K562 (cell line): Measurements from ENCODE around the gene SLC2A8. TPM values are rescaled to one million over a fixed set of nuclear protein-coding genes. Genes with fewer than 3 reads are reported as not detected.

ENCODE experiments used
- ATAC-seq: fragments of 200-7000 bp; cut with Tn5 transposase; 3 replicates; pipeline ENCODE4 v1.9.1; 2020; ENCODE audit warnings: moderate library complexity
- BruUV-seq: library from RNA; stranded (reverse); fragments of 400-500 nt; replicated peaks from 2 replicates; lab custom pipeline; 2021; lab: Mats Ljungman, UMichigan
- CTCF ChIA-PET: fragments of 300-600 bp; formaldehyde crosslinking; extraction: SDS; loops from one replicate; lab custom pipeline; 2021; ENCODE audit warnings: low intra/inter-chr PET ratio; lab: Yijun Ruan, JAX
- POLR2A ChIA-PET: fragments of 300-600, 350-650 bp; sonication (Branson Sonifier 250); formaldehyde crosslinking; extraction: SDS; loops from one replicate; lab custom pipeline; 2021; ENCODE audit warnings: antibody characterized with exemption, inconsistent platforms; lab: Yijun Ruan, JAX
- DNase-seq, 4 experiments: peaks; one replicate each; pipeline versions ENCODE4 v3.0.0 to v3.0.0-alpha.2; 2011 to 2018; ENCODE audit warnings: low spot score in 3 of 4, mixed read lengths in 3 of 4; ENCODE audit errors: extremely low read depth in 1 of 4
- FAIRE-seq: peaks from 2 replicates; lab custom pipeline; 2011; peaks lifted over from hg19 to GRCh38; lab: Jason Lieb, UNC
- H2AFZ ChIP-seq: 2 replicates; pipeline ENCODE4 v1.6.0; 2011; ENCODE audit warnings: low read depth, low read length, control low read depth, inconsistent platforms
- H3K27ac ChIP-seq: fragments of 200-600 bp; 3 replicates; pipeline ENCODE4 v1.8.0; 2011; ENCODE audit warnings: low read depth, mild to moderate bottlenecking, control low read depth, inconsistent platforms, low read length, moderate library complexity, mixed read lengths; ENCODE audit errors: extremely low read depth
- H3K27me3 ChIP-seq, 2 experiments: fragments of 300-600 bp in 1 of 2; 2 replicates in 1 of 2; 3 replicates in 1 of 2; pipeline versions ENCODE4 v1.6.0 to v1.8.0; 2011; ENCODE audit warnings: inconsistent platforms in 2 of 2, low read length in 2 of 2, mild to moderate bottlenecking in 1 of 2, mixed read lengths in 1 of 2, moderate library complexity in 1 of 2; ENCODE audit not compliant: control insufficient read depth in 2 of 2, insufficient read depth in 2 of 2
- H3K36me3 ChIP-seq: fragments of 300-600 bp; 3 replicates; pipeline ENCODE4 v1.8.0; 2011; ENCODE audit warnings: mild to moderate bottlenecking, low read length, inconsistent platforms; ENCODE audit not compliant: control insufficient read depth, insufficient read depth
- H3K4me1 ChIP-seq, 2 experiments: fragments of 200-600 bp in 1 of 2; replicated peaks in 1 of 2; 2 replicates in 1 of 2; 3 replicates in 1 of 2; pipeline versions ENCODE4 v1.5.1 to v1.8.0; 2011; ENCODE audit warnings: inconsistent platforms in 2 of 2, low read length in 2 of 2, mild to moderate bottlenecking in 1 of 2, mixed read lengths in 1 of 2, moderate library complexity in 1 of 2; ENCODE audit not compliant: control insufficient read depth in 2 of 2, insufficient read depth in 2 of 2
- H3K4me2 ChIP-seq: 2 replicates; pipeline ENCODE4 v1.6.1; 2011; ENCODE audit warnings: low read length, control low read depth, inconsistent platforms, mixed read lengths; ENCODE audit not compliant: insufficient read depth
- H3K4me3 ChIP-seq: fragments of 200-600 bp; sonication (generic), shearing (Covaris generic); 2 replicates; pipeline ENCODE4 v1.5.1; 2016; ENCODE audit warnings: control low read depth, inconsistent platforms
- H3K79me2 ChIP-seq: fragments of 200-600 bp; 3 replicates; pipeline ENCODE4 v1.8.0; 2011; ENCODE audit warnings: low read length, inconsistent platforms; ENCODE audit not compliant: control insufficient read depth, insufficient read depth
- H3K9ac ChIP-seq, 2 experiments: 2 replicates each; pipeline versions ENCODE4 v1.6.0 to v1.6.1; 2011; ENCODE audit warnings: low read depth in 2 of 2, low read length in 2 of 2, control low read depth in 1 of 2, inconsistent platforms in 1 of 2, mild to moderate bottlenecking in 1 of 2, mixed read lengths in 1 of 2; ENCODE audit not compliant: insufficient read depth in 1 of 2
- H3K9me1 ChIP-seq: one replicate; pipeline ENCODE4 v1.6.0; 2011; ENCODE audit warnings: inconsistent platforms, mild to moderate bottlenecking, low read length, moderate library complexity; ENCODE audit not compliant: control insufficient read depth, insufficient read depth
- H3K9me3 ChIP-seq: replicated peaks from 2 replicates; pipeline ENCODE4 v1.5.1; 2011; ENCODE audit warnings: low read depth, low read length, inconsistent platforms; ENCODE audit not compliant: control insufficient read depth, insufficient read depth
- H4K20me1 ChIP-seq: replicated peaks from 2 replicates; pipeline ENCODE4 v1.6.1; 2011; ENCODE audit warnings: low read length, inconsistent platforms, mixed read lengths; ENCODE audit not compliant: control insufficient read depth, insufficient read depth
- BDP1 ChIP-seq: IDR thresholded peaks from 3 replicates; pipeline ENCODE4 v1.6.1; 2011; ENCODE audit not compliant: insufficient read length, insufficient read depth
- CBX8 ChIP-seq: fragments of 200-600 bp; sonication (generic); IDR thresholded peaks from 2 replicates; pipeline ENCODE4 v1.6.1; 2012; ENCODE audit warnings: borderline replicate concordance, mixed run types, low read depth, mild to moderate bottlenecking, moderate library complexity, mixed read lengths, low read length, control low read depth, inconsistent platforms; ENCODE audit not compliant: poor library complexity, severe bottlenecking; ENCODE audit errors: extremely low read depth
- EHMT2 ChIP-seq: fragments of 450-650 bp; IDR thresholded peaks from 2 replicates; pipeline ENCODE4 v1.6.1; 2018; ENCODE audit warnings: antibody characterized with exemption
- GTF3C2 ChIP-seq: IDR thresholded peaks from 3 replicates; pipeline ENCODE4 v1.6.1; 2011; ENCODE audit warnings: borderline replicate concordance, mild to moderate bottlenecking, moderate library complexity; ENCODE audit not compliant: insufficient read length; ENCODE audit errors: extremely low read depth
- JUNB ChIP-seq: fragments of 450-650 bp; formaldehyde crosslinking; conservative IDR thresholded peaks from 2 replicates; pipeline ENCODE4 v1.4.0; 2020; ENCODE audit warnings: mild to moderate bottlenecking
- NFIX ChIP-seq: fragments of 250-450 bp; sonication (Bioruptor Pico); IDR thresholded peaks from 2 replicates; pipeline ENCODE4 v1.4.0; 2020; ENCODE audit warnings: low read depth, mild to moderate bottlenecking, moderate library complexity
- NFRKB ChIP-seq: fragments of 450-650 bp; IDR thresholded peaks from 2 replicates; pipeline ENCODE4 v1.6.1; 2016; ENCODE audit warnings: low read depth
- PYGO2 ChIP-seq: fragments of 450-650 bp; IDR thresholded peaks from 2 replicates; pipeline ENCODE4 v1.6.1; 2016; ENCODE audit warnings: mild to moderate bottlenecking, missing genetic modification characterization, moderate library complexity, missing compliant biosample characterization
- TAF1 ChIP-seq: IDR thresholded peaks from 2 replicates; pipeline ENCODE4 v1.6.1; 2011; ENCODE audit warnings: mild to moderate bottlenecking, low read length, moderate library complexity; ENCODE audit not compliant: insufficient read depth, control insufficient read depth, severe bottlenecking; ENCODE audit errors: extremely low read depth
- TOE1 ChIP-seq, 2 experiments: fragments of 450-650 bp in 1 of 2; sonication (generic) in 1 of 2; formaldehyde crosslinking in 1 of 2; IDR thresholded peaks; 2 replicates each; pipeline versions ENCODE4 v1.7.1 to v1.8.0; 2016 to 2022; ENCODE audit warnings: borderline replicate concordance in 2 of 2, mild to moderate bottlenecking in 2 of 2, antibody characterized with exemption in 1 of 2, inconsistent platforms in 1 of 2, low read depth in 1 of 2, missing genetic modification reagents in 1 of 2, moderate library complexity in 1 of 2
- TRIM25 ChIP-seq: fragments of 450-650 bp; IDR thresholded peaks from 2 replicates; pipeline ENCODE4 v1.7.0; 2016; ENCODE audit warnings: borderline replicate concordance
- ZNF212 ChIP-seq: fragments of 450-650 bp; formaldehyde crosslinking; IDR thresholded peaks from 2 replicates; pipeline ENCODE4 v1.4.0; 2020; ENCODE audit warnings: mild to moderate bottlenecking
- ZNF561 ChIP-seq: fragments of 450-650 bp; formaldehyde crosslinking; conservative IDR thresholded peaks from 2 replicates; pipeline ENCODE4 v1.4.0; 2020; ENCODE audit warnings: mild to moderate bottlenecking, moderate library complexity
- ZNF644 ChIP-seq: fragments of 200-800 bp; sonication (Bioruptor generic); IDR thresholded peaks from 2 replicates; pipeline ENCODE4 v1.6.1; 2016; ENCODE audit warnings: low read depth, missing genetic modification characterization, missing compliant biosample characterization
- WGBS: fragments of 100-300 bp; shearing (Covaris generic); methylation state at CpG from one replicate; pipeline ENCODE4 v1.1.6; 2016; ENCODE audit warnings: low coverage, mixed read lengths; ENCODE audit not compliant: insufficient coverage; ENCODE audit errors: missing lambda C conversion rate; 5-methylcytosine and 5-hydroxymethylcytosine counted together
- in situ Hi-C: fragments of 300-500 bp; cut with MboI; formaldehyde crosslinking; loops from 4 replicates; pipeline ENCODE4 v1.15.0; 2018; ENCODE audit warnings: inconsistent platforms, mixed read lengths
- intact Hi-C: fragments of 100-400 bp; cut with micrococcal nuclease; formaldehyde crosslinking; loops from 2 replicates; pipeline ENCODE4 v1.14.2; 2022
- polyA plus RNA-seq, 8 experiments: library from polyadenylated mRNA; depleted of rRNA in 4 of 8; stranded (reverse) in 5 of 8; unstranded in 3 of 8; fragments of >200 nt; fragmentation: Nextera tagmentation in 2 of 8; fragmentation: Illumina TruSeq in 1 of 8; extraction: Ambion mirVana in 2 of 8; extraction: Trizol in 1 of 8; gene quantifications; 2 replicates each; pipeline versions ENCODE4 v1.2.1 to v1.2.3, GENCODE V29; 2011 to 2014; ENCODE audit warnings: inconsistent platforms in 1 of 8, missing spikeins in 1 of 8
- total RNA-seq, 7 experiments: library from RNA; depleted of rRNA in 6 of 7; stranded (reverse); fragments of >200 nt in 6 of 7; fragmentation: Illumina TruSeq in 2 of 7; extraction: Trizol in 2 of 7; gene quantifications; 2 replicates each; pipeline versions ENCODE4 v1.2.1 to v1.2.3, GENCODE V29; 2011 to 2021; ENCODE audit warnings: low replicate concordance in 1 of 7
- TF ChIP-seq, protein P1 (sequence below): fragments of 450-650 bp; IDR thresholded peaks from 2 replicates; pipeline ENCODE4 v1.6.1; 2018; ENCODE audit warnings: mild to moderate bottlenecking, low read depth; ENCODE audit not compliant: partially characterized antibody

Gene SLC2A8
- total and polyA plus RNA-seq, 9 of the 15 experiments (the other 6 are each of a cell fraction or from before 2014, with no cell fraction given): 0.13 to 12.9 (median 5.2) TPM

- no peak for TF ChIP-seq GTF3C2
- no peak for TF ChIP-seq ZNF644 (tag)
- TF ChIP-seq EHMT2: no peak
- no peak for TF ChIP-seq NFIX (CRISPR knock-in tag)
- TF ChIP-seq TAF1: no peak
- no peak for TF ChIP-seq TOE1 (IDR thresholded peaks at IDR 0.05; ENCODE audit: borderline replicate concordance)
- TF ChIP-seq TOE1 (CRISPR knock-in tag; IDR thresholded peaks at IDR 0.05; ENCODE audit: borderline replicate concordance, low read depth): no peak
Measured at GRCh38 chr9:127353882-127354281, 43.1 kb upstream of the SLC2A8 start (continued).

GRCh38 chr9:127356906-127357305 is 40.1 kb upstream of the SLC2A8 start:
- intact Hi-C loops (no loop called here), in situ Hi-C loops (no loop called here)
- Histone ChIP-seq H2AFZ (no peak overlapping the region), H3K4me3 (no peak overlapping the region), H3K27ac (no peak overlapping the region), H3K9me3 (no peaks in the 10 kb centered on the region), H3K36me3 (no peaks in the 10 kb centered on the region), H3K4me2 (no peak overlapping the region), H3K9me1 (no peaks in the 10 kb centered on the region), H3K27me3 (peaks cover 24 to 28% of the 10 kb centered on the region in 2 experiments), H4K20me1 (0 out of 2 replicates have a peak, but pooled peaks cover 3% of the 10 kb centered on the region), H3K4me1 (peaks cover 5 to 7% of the 10 kb centered on the region in 2 experiments; a peak in 3 of 5 replicates), H3K9ac (no peak overlapping the region), H3K79me2 (no peaks in the 10 kb centered on the region)
- CTCF ChIA-PET: no interaction called here
- WGBS: 8% methylated on average over 3 of the region's 4 CpGs
- DNase-seq (no peak), ATAC-seq (no peak), FAIRE-seq (no peak)
- BruUV-seq: no TSS peak
- POLR2A ChIA-PET: interaction anchor here (1.4 kb wide), 1 partner anchor 48 kb away, joined by 5 read pairs; no protein-coding TSS in a partner anchor
- no peak for TF ChIP-seq BDP1
- no peak for TF ChIP-seq NFRKB
- no peak for TF ChIP-seq ZNF561 (CRISPR knock-in tag)
- TF ChIP-seq PYGO2 (tag): no peak
- TF ChIP-seq, protein P1, sequence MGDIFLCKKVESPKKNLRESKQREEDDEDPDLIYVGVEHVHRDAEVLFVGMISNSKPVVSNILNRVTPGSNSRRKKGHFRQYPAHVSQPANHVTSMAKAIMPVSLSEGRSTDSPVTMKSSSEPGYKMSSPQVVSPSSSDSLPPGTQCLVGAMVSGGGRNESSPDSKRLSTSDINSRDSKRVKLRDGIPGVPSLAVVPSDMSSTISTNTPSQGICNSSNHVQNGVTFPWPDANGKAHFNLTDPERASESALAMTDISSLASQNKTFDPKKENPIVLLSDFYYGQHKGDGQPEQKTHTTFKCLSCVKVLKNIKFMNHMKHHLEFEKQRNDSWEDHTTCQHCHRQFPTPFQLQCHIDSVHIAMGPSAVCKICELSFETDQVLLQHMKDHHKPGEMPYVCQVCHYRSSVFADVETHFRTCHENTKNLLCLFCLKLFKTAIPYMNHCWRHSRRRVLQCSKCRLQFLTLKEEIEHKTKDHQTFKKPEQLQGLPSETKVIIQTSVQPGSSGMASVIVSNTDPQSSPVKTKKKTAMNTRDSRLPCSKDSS: no peak
- TF ChIP-seq JUNB (CRISPR knock-in tag): no peak
- no peak for TF ChIP-seq CBX8
- TF ChIP-seq TRIM25: no peak
- TF ChIP-seq ZNF212 (CRISPR knock-in tag): no peak
